Breast epithelium (tissue), 4 donors: ENCODE results near the gene MIEF1. TPM values are rescaled to one million over a fixed set of nuclear protein-coding genes. Genes with fewer than 3 reads are reported as not detected.

ENCODE experiments used
- DNase-seq, 2 donors: peaks; one replicate each; pipeline ENCODE4 v3.0.0-alpha.2; 2019; ENCODE audit warnings: low spot score in 2 of 2
- H3K27ac ChIP-seq, 2 donors: fragments of 200-600 bp; sonication (generic) in 1 of 2; one replicate each; pipeline ENCODE4 v1.5.1; 2016 to 2019; ENCODE audit warnings: mild to moderate bottlenecking in 1 of 2
- H3K27me3 ChIP-seq, 2 donors: fragments of 200-600 bp; sonication (generic) in 1 of 2; one replicate each; pipeline versions ENCODE4 v1.5.1 to v1.6.0; 2017 to 2019; ENCODE audit warnings: control low read depth in 1 of 2, mild to moderate bottlenecking in 1 of 2
- H3K36me3 ChIP-seq: fragments of 200-600 bp; one replicate; pipeline ENCODE4 v1.5.1; 2019
- H3K4me1 ChIP-seq, 2 donors: fragments of 200-600 bp; sonication (generic); one replicate each; pipeline ENCODE4 v1.5.1; 2016 to 2019; ENCODE audit warnings: control low read depth in 1 of 2
- H3K4me3 ChIP-seq, 3 donors: fragments of 200-600 bp; sonication (generic); 1 replicate in 2 of 3; 2 replicates in 1 of 3; pipeline ENCODE4 v1.5.1; 2016 to 2019; ENCODE audit warnings: mild to moderate bottlenecking in 3 of 3, moderate library complexity in 2 of 3
- H3K9me3 ChIP-seq, 2 donors: fragments of 200-600 bp; sonication (generic) in 1 of 2; one replicate each; pipeline ENCODE4 v1.5.1; 2016 to 2019; ENCODE audit warnings: control low read depth in 1 of 2
- POLR2A ChIP-seq: fragments of 450-650 bp; IDR thresholded peaks from one replicate; pipeline ENCODE4 v1.6.1; 2016; ENCODE audit warnings: antibody characterized with exemption, mild to moderate bottlenecking, moderate library complexity
- POLR2AphosphoS5 ChIP-seq, 3 donors: sonication (generic); formaldehyde crosslinking; IDR thresholded peaks; one replicate each; pipeline ENCODE4 v1.6.1; 2017; ENCODE audit warnings: antibody characterized with exemption in 3 of 3
- intact Hi-C: fragments of 100-400 bp; cut with DNase I; formaldehyde crosslinking; loops from one replicate; pipeline ENCODE4 v1.15.1; 2023; ENCODE audit warnings: low total_unique reads
- total RNA-seq, 3 donors: library from RNA; depleted of rRNA; stranded (reverse); fragments of >200 nt; gene quantifications; one replicate each; pipeline ENCODE4 v1.1.0, GENCODE V29; 2016
- TF ChIP-seq, protein P1 (sequence below), 3 donors: fragments of 450-650 bp; IDR thresholded peaks; one replicate each; pipeline ENCODE4 v1.5.1; 2016 to 2017; ENCODE audit warnings: antibody characterized with exemption in 3 of 3, mild to moderate bottlenecking in 3 of 3, moderate library complexity in 3 of 3

MIEF1 gene
- total RNA-seq, 3 donors from 2014 or later = 19.7 to 24.3 (median 22.9) TPM

DNA sequence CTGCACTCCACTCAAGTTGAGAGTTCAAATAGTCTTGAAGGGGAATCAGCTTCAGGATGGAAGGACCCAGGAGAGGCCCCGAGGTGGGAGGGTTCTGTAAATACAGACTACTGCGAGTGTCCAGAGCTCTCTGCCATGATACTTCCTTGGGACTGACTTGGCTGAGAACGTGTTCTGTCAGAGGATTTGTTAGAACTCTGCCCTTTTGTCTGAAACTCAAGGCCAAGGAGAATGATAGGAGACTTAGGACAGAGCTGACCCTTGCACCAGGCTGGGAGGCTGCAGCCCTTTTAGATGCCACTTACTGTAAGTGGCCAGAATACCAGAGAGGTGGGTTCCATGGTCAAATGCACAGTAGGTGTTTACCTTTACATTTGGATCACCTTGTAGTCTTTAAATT lies 15.4 kb downstream of the MIEF1 start:
- Histone ChIP-seq H3K4me3 (no peak overlapping the region), H3K4me1 (peaks cover 9 to 18% of the 10 kb centered on the region in 2 donors), H3K27me3 (no peaks in the 10 kb centered on the region), H3K27ac (no peak overlapping the region), H3K36me3 (no peaks in the 10 kb centered on the region), H3K9me3 (no peaks in the 10 kb centered on the region)
- DNase-seq = no peak
- intact Hi-C loops = loop anchor here (10.0 kb wide), 1 partner anchor 83 kb away; no protein-coding TSS in a partner anchor
- TF ChIP-seq, protein P1, sequence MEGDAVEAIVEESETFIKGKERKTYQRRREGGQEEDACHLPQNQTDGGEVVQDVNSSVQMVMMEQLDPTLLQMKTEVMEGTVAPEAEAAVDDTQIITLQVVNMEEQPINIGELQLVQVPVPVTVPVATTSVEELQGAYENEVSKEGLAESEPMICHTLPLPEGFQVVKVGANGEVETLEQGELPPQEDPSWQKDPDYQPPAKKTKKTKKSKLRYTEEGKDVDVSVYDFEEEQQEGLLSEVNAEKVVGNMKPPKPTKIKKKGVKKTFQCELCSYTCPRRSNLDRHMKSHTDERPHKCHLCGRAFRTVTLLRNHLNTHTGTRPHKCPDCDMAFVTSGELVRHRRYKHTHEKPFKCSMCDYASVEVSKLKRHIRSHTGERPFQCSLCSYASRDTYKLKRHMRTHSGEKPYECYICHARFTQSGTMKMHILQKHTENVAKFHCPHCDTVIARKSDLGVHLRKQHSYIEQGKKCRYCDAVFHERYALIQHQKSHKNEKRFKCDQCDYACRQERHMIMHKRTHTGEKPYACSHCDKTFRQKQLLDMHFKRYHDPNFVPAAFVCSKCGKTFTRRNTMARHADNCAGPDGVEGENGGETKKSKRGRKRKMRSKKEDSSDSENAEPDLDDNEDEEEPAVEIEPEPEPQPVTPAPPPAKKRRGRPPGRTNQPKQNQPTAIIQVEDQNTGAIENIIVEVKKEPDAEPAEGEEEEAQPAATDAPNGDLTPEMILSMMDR (IDR thresholded peaks at IDR 0.05) = no peak
- TF ChIP-seq POLR2AphosphoS5 (IDR thresholded peaks at IDR 0.05) (no peak), POLR2A (no peak)

DNA sequence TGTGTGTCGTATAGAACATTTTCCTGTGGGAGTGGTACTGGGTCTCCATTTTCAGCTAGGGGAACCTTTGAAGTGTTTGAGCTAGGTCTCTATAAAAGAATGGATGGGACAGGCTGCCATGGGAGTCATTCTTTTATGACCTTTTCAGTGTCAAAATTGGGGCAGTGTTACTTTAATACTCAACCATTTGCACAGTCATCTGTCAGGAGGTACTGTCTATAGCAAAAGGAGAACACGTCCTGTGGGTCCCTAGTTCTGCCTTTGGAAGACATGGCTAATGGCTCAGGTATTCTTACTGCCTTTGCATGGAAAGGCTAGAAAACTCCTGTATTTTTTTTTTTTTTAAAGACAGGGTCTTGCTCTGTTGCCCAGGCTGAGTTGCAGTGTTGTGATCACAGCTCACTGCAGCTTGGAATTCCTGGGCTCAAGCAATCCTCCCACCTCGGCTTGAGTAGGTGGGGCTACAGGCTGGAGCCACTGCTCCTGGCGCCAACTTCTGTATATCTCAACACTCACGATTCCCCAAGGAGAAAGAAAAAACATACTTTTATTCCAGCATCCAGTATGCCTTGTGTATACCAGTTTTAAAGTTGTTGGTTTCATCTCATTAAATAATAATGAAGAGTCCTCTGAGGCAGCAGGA lies 16.2 kb downstream of the MIEF1 start:
- H3K36me3 ChIP-seq = no peaks in the 10 kb centered on the region
- H3K27me3 ChIP-seq = no peaks in the 10 kb centered on the region
- TF ChIP-seq POLR2AphosphoS5 (IDR thresholded peaks at IDR 0.05) = no peak
- no peak for TF ChIP-seq POLR2A
- TF ChIP-seq, protein P1 (IDR thresholded peaks at IDR 0.05) = no peak
- H3K9me3 ChIP-seq = no peaks in the 10 kb centered on the region
- H3K4me1 ChIP-seq = peaks cover 9 to 22% of the 10 kb centered on the region in 2 donors
- DNase-seq = no peak
- H3K27ac ChIP-seq = peak overlapping the region; percentile 99 to 100
- intact Hi-C loops = loop anchor here (10.0 kb wide), 1 partner anchor 83 kb away; no protein-coding TSS in a partner anchor
- no peak overlapping the region for H3K4me3 ChIP-seq

DNA sequence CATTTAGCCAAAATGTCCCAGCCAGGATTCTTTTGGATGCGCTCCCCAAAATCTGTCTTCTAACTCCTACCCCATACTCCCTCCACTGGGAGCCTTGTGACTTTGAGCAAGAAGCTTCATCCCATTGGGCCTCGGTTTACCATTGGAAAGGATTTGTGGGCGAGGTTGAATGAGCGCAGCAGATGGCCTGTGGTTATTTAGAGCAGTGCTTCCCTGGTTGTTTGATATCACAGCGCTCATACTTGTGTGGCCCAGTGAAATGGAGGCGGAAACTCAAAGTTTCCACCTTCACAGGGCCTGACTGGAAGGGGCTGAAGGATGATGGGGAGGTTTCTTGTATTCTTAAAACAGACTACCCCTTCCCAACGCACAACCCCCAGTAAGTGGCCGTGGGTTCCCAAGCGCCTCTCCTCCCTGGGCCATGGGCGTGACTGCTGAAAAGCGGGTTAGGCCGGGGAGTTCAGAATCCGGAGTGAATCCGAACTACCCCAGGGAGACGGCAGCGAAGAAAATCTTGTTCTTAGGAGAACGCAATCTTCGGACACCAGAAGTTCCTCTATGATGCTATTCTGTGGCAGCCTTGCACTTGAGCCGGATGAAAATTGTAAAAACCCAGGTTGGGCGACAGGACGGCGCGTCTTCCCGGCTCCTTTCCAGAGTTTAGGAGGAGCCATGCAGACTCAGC lies 17.0 kb downstream of the MIEF1 start:
- Histone ChIP-seq H3K27me3 (no peaks in the 10 kb centered on the region), H3K4me3 (peak overlapping the region; percentile 97 to 100 (median 99)), H3K9me3 (no peaks in the 10 kb centered on the region), H3K4me1 (peaks cover 9 to 22% of the 10 kb centered on the region in 2 donors), H3K27ac (peak overlapping the region; percentile 99 to 100), H3K36me3 (no peaks in the 10 kb centered on the region)
- no peak for DNase-seq
- intact Hi-C loops = loop anchor here (10.0 kb wide), 1 partner anchor 84 kb away; no protein-coding TSS in a partner anchor
- TF ChIP-seq, protein P1 (IDR thresholded peaks at IDR 0.05) = no peak
- TF ChIP-seq POLR2A (no peak), POLR2AphosphoS5 (IDR thresholded peaks at IDR 0.05) (no peak)

DNA sequence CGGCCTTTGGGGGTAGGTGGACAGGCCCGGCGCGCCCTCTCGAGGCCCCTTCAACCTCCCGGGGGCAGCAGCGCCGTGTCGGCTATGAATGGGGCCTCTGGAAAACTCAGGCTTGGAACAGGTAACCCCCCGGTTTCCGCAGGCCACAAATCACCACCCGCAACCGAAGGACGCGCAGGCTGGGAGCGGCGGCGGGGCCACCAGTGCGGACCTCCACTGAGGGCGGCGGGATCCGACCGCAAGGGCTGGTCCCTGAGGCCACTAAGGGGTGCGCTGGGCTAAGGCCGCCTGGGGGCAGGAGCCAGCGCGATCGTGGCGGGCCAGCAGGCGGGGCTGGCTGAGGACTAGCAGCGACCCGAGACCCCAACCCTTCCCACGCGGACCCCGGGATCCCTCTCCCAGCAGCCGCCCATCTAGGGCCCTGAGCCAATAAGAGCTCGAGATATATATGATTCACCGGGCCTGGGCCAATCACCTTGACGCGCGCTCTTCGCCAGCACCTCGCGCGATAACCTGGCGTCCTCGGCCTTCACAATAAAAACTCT lies 17.7 kb downstream of the MIEF1 start:
- TF ChIP-seq POLR2A (peak; percentile 54), POLR2AphosphoS5 (IDR thresholded peaks at IDR 0.05) (peak in 1 of 3 donors; percentile 42)
- TF ChIP-seq, protein P1 (IDR thresholded peaks at IDR 0.05) = peak in 2 of 3 donors; percentile 36 to 38
- Histone ChIP-seq H3K9me3 (no peaks in the 10 kb centered on the region), H3K4me3 (peak overlapping the region; percentile 97 to 100 (median 99)), H3K27ac (peak overlapping the region; percentile 99 to 100), H3K36me3 (no peaks in the 10 kb centered on the region), H3K4me1 (peaks cover 9 to 22% of the 10 kb centered on the region in 2 donors), H3K27me3 (no peaks in the 10 kb centered on the region)
- intact Hi-C loops = loop anchor here (10.0 kb wide), 2 partner anchors 85 to 205 kb away; partner anchors contain the start of gene RPL3
- peak; percentile 98 for DNase-seq
